ENCODE measurements around the gene MMEL1. TPM values are rescaled to one million over a fixed set of nuclear protein-coding genes. Genes with fewer than 3 reads are reported as not detected.

Gene MMEL1
- polyA plus RNA-seq, 1 donor from 2014 or later = 5.2 TPM

DNA sequence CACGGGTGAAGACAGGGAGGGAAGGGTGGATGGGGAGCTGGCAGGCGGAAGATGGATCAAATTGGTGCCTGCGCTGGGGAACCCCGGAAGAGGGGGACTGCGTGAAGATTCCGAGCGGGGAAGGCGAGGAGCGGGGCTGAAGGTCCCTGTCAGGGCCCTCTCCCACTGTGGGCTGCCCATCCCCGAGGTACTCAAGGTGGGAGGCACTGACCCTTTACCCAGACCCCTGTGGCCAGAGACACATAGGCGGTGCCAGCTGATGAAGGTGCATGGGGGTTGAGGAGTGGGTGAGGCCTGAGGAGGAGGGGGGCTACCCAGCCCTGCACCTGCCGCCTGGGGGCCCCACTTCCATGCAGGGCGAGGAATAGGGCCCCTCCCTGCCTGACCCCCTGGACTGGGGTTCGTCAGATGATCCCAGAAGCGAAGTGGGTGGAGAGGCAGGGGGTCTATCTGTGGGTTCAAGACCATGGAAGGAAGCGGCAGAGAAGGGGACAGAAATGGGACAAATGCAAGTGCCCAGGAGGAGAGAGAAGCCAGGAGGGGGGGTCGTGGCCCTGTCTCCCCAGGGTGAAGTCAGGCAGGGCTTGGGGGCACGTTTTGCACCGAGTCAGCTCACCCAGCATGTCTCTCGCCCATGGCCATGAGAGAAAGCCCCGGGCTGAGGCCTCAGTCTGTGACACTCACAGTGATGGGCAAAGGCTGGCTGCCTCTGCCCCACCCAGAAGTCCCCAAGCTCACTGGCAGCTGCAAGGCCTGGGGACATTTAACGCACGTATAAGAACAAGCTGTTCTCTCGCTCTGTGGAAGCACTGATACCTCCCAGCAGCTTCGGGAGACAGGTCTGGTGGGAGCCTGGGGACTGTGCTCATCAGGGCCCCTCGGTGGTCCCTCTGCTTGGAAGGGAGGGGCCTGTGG is 7.0 kb upstream of the MMEL1 start:
- H3K9me3 ChIP-seq (ENCODE audit: low read length) = no peaks in the 10 kb centered on the region
- H3K27me3 ChIP-seq (ENCODE audit: insufficient read depth, low read depth, low read length) = no peaks in the 10 kb centered on the region
- no peaks in the 10 kb centered on the region for H4K20me1 ChIP-seq (ENCODE audit: insufficient read depth)
- H3K9me2 ChIP-seq (ENCODE audit: insufficient read depth, low read length) = no peaks in the 10 kb centered on the region
- H3K36me3 ChIP-seq (ENCODE audit: insufficient read depth, low read length) = no peaks in the 10 kb centered on the region
- peaks cover 9% of the 10 kb centered on the region for H3K79me2 ChIP-seq (replicated peaks; ENCODE audit: insufficient read depth, low read length)
- H3K27ac ChIP-seq (ENCODE audit: low read length) = no peak overlapping the region
- TF ChIP-seq SMC3 (conservative IDR thresholded peaks at IDR 0.05; ENCODE audit: poor library complexity) = no peak
- no peak for TF ChIP-seq EZH2 (IDR thresholded peaks at IDR 0.05; ENCODE audit: borderline replicate concordance, insufficient read depth, low read length, poor library complexity, severe bottlenecking)
- no peak for TF ChIP-seq MXI1 (conservative IDR thresholded peaks at IDR 0.05; ENCODE audit: poor library complexity, severe bottlenecking)
- TF ChIP-seq, protein P1, sequence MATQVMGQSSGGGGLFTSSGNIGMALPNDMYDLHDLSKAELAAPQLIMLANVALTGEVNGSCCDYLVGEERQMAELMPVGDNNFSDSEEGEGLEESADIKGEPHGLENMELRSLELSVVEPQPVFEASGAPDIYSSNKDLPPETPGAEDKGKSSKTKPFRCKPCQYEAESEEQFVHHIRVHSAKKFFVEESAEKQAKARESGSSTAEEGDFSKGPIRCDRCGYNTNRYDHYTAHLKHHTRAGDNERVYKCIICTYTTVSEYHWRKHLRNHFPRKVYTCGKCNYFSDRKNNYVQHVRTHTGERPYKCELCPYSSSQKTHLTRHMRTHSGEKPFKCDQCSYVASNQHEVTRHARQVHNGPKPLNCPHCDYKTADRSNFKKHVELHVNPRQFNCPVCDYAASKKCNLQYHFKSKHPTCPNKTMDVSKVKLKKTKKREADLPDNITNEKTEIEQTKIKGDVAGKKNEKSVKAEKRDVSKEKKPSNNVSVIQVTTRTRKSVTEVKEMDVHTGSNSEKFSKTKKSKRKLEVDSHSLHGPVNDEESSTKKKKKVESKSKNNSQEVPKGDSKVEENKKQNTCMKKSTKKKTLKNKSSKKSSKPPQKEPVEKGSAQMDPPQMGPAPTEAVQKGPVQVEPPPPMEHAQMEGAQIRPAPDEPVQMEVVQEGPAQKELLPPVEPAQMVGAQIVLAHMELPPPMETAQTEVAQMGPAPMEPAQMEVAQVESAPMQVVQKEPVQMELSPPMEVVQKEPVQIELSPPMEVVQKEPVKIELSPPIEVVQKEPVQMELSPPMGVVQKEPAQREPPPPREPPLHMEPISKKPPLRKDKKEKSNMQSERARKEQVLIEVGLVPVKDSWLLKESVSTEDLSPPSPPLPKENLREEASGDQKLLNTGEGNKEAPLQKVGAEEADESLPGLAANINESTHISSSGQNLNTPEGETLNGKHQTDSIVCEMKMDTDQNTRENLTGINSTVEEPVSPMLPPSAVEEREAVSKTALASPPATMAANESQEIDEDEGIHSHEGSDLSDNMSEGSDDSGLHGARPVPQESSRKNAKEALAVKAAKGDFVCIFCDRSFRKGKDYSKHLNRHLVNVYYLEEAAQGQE (IDR thresholded peaks at IDR 0.05; ENCODE audit: borderline replicate concordance) = no peak
- no peak for TF ChIP-seq EP300 (conservative IDR thresholded peaks at IDR 0.05; ENCODE audit: poor library complexity, severe bottlenecking)
- no peak overlapping the region for H3K4me3 ChIP-seq (ENCODE audit: low read length)
- H3F3A ChIP-seq (ENCODE audit: insufficient read depth, low read length, poor library complexity, severe bottlenecking) = no peaks in the 10 kb centered on the region
- no peak overlapping the region for H2AFZ ChIP-seq (ENCODE audit: low read depth, low read length)
- no peak overlapping the region for H3K4me2 ChIP-seq (ENCODE audit: low read length)
- no peak overlapping the region for H3K9ac ChIP-seq (ENCODE audit: low read length)

GRCh38 chr1:2639203-2639602 is 6.4 kb upstream of the MMEL1 start:
- Histone ChIP-seq H3K27ac (ENCODE audit: low read length) (no peak overlapping the region), H3K27me3 (ENCODE audit: insufficient read depth, low read depth, low read length) (no peaks in the 10 kb centered on the region), H3K4me2 (ENCODE audit: low read length) (no peak overlapping the region), H3K4me3 (ENCODE audit: low read length) (no peak overlapping the region), H3F3A (ENCODE audit: insufficient read depth, low read length, poor library complexity, severe bottlenecking) (no peaks in the 10 kb centered on the region), H3K9me2 (ENCODE audit: insufficient read depth, low read length) (no peaks in the 10 kb centered on the region), H3K9ac (ENCODE audit: low read length) (no peak overlapping the region), H4K20me1 (ENCODE audit: insufficient read depth) (no peaks in the 10 kb centered on the region), H3K79me2 (replicated peaks; ENCODE audit: insufficient read depth, low read length) (peaks cover 9% of the 10 kb centered on the region), H2AFZ (ENCODE audit: low read depth, low read length) (no peak overlapping the region), H3K9me3 (ENCODE audit: low read length) (no peaks in the 10 kb centered on the region), H3K36me3 (ENCODE audit: insufficient read depth, low read length) (no peaks in the 10 kb centered on the region)
- TF ChIP-seq, protein P1 (IDR thresholded peaks at IDR 0.05; ENCODE audit: borderline replicate concordance) = no peak
- TF ChIP-seq EZH2 (IDR thresholded peaks at IDR 0.05; ENCODE audit: borderline replicate concordance, insufficient read depth, low read length, poor library complexity, severe bottlenecking) (no peak), MXI1 (conservative IDR thresholded peaks at IDR 0.05; ENCODE audit: poor library complexity, severe bottlenecking) (no peak), EP300 (conservative IDR thresholded peaks at IDR 0.05; ENCODE audit: poor library complexity, severe bottlenecking) (no peak), SMC3 (conservative IDR thresholded peaks at IDR 0.05; ENCODE audit: poor library complexity) (no peak), RAD21 (conservative IDR thresholded peaks at IDR 0.05) (no peak), TAF1 (IDR thresholded peaks at IDR 0.05; ENCODE audit: low read depth) (no peak), POLR2AphosphoS5 (IDR thresholded peaks at IDR 0.05) (no peak)
- TF ChIP-seq, protein P2, sequence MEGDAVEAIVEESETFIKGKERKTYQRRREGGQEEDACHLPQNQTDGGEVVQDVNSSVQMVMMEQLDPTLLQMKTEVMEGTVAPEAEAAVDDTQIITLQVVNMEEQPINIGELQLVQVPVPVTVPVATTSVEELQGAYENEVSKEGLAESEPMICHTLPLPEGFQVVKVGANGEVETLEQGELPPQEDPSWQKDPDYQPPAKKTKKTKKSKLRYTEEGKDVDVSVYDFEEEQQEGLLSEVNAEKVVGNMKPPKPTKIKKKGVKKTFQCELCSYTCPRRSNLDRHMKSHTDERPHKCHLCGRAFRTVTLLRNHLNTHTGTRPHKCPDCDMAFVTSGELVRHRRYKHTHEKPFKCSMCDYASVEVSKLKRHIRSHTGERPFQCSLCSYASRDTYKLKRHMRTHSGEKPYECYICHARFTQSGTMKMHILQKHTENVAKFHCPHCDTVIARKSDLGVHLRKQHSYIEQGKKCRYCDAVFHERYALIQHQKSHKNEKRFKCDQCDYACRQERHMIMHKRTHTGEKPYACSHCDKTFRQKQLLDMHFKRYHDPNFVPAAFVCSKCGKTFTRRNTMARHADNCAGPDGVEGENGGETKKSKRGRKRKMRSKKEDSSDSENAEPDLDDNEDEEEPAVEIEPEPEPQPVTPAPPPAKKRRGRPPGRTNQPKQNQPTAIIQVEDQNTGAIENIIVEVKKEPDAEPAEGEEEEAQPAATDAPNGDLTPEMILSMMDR (IDR thresholded peaks at IDR 0.05; ENCODE audit: poor library complexity, severe bottlenecking) = no peak
